ENCODE data around the gene ZNF605.

GRCh38 chr12:132953163-132953425 is 3.0 kb downstream of the ZNF605 start:
- no peak for TF ChIP-seq SMC3 (conservative IDR thresholded peaks at IDR 0.05; ENCODE audit: poor library complexity)
- TF ChIP-seq, protein P1, sequence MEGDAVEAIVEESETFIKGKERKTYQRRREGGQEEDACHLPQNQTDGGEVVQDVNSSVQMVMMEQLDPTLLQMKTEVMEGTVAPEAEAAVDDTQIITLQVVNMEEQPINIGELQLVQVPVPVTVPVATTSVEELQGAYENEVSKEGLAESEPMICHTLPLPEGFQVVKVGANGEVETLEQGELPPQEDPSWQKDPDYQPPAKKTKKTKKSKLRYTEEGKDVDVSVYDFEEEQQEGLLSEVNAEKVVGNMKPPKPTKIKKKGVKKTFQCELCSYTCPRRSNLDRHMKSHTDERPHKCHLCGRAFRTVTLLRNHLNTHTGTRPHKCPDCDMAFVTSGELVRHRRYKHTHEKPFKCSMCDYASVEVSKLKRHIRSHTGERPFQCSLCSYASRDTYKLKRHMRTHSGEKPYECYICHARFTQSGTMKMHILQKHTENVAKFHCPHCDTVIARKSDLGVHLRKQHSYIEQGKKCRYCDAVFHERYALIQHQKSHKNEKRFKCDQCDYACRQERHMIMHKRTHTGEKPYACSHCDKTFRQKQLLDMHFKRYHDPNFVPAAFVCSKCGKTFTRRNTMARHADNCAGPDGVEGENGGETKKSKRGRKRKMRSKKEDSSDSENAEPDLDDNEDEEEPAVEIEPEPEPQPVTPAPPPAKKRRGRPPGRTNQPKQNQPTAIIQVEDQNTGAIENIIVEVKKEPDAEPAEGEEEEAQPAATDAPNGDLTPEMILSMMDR (IDR thresholded peaks at IDR 0.05; ENCODE audit: poor library complexity, severe bottlenecking): no peak
- no peak for TF ChIP-seq EP300 (conservative IDR thresholded peaks at IDR 0.05; ENCODE audit: poor library complexity, severe bottlenecking)
